HG03442 (cell line): ENCODE measurements around the gene GTF2F2.

ENCODE experiments used
- ATAC-seq: cut with Tn5 transposase; IDR thresholded peaks from one replicate; pipeline ENCODE4 v1.9.1; 2021; ENCODE audit warnings: mild to moderate bottlenecking, moderate library complexity; ENCODE audit not compliant: unreplicated experiment

The GTF2F2 gene

DNA sequence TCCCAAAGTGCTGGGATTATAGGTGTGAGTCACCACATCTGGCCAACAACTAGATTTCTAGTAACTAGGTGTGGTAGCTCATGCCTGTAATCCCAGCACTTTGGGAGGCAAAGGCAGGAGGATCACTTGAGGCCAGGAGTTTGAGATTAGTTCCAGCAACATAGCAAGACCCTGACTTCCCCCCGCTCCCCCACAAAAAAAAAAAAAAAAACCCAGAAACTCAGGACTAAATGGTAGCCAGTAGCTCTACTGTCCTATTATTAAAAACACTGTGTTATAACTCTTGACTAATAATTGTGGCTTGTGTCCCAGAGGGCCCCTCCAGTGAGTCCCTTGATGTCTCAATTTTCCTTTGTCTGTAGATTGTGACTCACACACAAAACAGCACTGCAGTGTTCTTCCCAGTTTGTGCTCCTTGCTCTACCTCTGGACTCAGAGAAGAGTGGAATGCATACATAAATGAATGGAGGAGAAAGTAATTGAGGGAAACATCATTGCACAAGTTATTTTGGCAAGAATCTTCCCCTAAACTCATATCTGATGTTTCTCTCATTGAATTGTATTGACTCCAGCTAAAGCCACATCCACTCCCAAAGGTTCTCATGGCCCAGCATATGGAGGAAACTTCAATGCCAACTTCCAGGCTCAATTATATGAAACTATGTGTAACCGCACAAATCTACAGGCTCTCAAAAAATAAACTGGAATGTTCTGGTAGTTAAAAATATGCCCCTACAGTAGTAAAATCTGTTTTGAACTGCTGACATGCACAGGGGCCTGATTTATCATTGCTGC is 211.9 kb downstream of the GTF2F2 start:
- no peak for ATAC-seq

GRCh38 chr13:45332831-45333219 is 212.5 kb downstream of the GTF2F2 start:
- ATAC-seq: no peak

GRCh38 chr13:45333251-45333976 is 213.1 kb downstream of the GTF2F2 start:
- ATAC-seq: no peak
